PFSK-1 (cell line): ENCODE data around the gene SHBG.

Experiments
- POLR2AphosphoS5 ChIP-seq: IDR thresholded peaks from 2 replicates; pipeline ENCODE4 v1.6.1; 2012; ENCODE audit warnings: low read depth, mild to moderate bottlenecking, control low read depth, low read length, moderate library complexity
- TAF1 ChIP-seq: IDR thresholded peaks from 2 replicates; pipeline ENCODE4 v1.6.1; 2012; ENCODE audit warnings: low read length, control low read depth, borderline replicate concordance; ENCODE audit not compliant: insufficient read depth

DNA sequence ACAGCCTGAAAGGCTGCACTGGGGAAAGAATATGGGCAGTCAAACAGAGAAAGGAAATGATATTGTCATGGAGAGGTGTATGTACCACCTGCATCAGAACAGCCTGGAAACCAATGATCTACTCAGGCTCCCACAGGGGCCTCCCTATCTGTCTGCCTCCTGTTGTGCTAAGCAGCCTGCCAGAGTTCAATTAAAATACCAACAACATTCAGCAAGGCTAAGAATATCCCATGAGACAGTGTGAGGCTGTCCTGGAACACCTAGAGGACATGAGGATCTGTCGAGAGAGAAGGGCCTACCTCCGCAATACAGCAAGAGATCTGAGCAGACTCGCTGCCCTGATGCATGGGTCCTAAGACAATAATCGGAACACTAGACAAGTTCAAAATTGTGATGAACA is 23.7 kb upstream of the SHBG start:
- TF ChIP-seq POLR2AphosphoS5 (no peak), TAF1 (no peak)
